PC-9 (cell line): ENCODE measurements around the gene ATP10D. TPM values are rescaled to one million over a fixed set of nuclear protein-coding genes. Genes with fewer than 3 reads are reported as not detected.

ENCODE experiments used
- BruUV-seq: library from RNA; stranded (reverse); fragments of 400-500 nt; replicated peaks from 2 replicates; lab custom pipeline; 2021; lab: Mats Ljungman, UMichigan
- CTCF ChIA-PET: fragments of 300-600 bp; sonication (Branson Sonifier 250); formaldehyde crosslinking; loops from one replicate; lab custom pipeline; 2022; ENCODE audit warnings: antibody characterized with exemption; lab: Charles Lee
- POLR2A ChIA-PET: fragments of 300-600 bp; sonication (Branson Sonifier 250); formaldehyde crosslinking; loops from one replicate; lab custom pipeline; 2022; ENCODE audit warnings: antibody characterized with exemption; ENCODE audit not compliant: unreplicated experiment; lab: Charles Lee
- DNase-seq, 2 experiments: peaks; one replicate each; pipeline versions ENCODE4 v3.0.0 to v3.0.0-alpha.2; 2015 to 2022; ENCODE audit warnings: mixed read lengths in 1 of 2
- H2AFZ ChIP-seq: fragments of 200-600 bp; sonication (generic); 2 replicates; pipeline ENCODE4 v1.8.1; 2017; ENCODE audit warnings: antibody characterized with exemption
- H3F3A ChIP-seq: fragments of 200-600 bp; sonication (generic); 2 replicates; pipeline ENCODE4 v1.8.1; 2017; ENCODE audit warnings: antibody characterized with exemption, mild to moderate bottlenecking, low read depth; ENCODE audit not compliant: insufficient read depth
- H3K27ac ChIP-seq: fragments of 200-600 bp; sonication (generic); 2 replicates; pipeline ENCODE4 v1.6.1; 2016; ENCODE audit warnings: mixed run types
- H3K27me3 ChIP-seq: fragments of 200-600 bp; sonication (generic); 2 replicates; pipeline ENCODE4 v1.6.1; 2016; ENCODE audit warnings: low read depth, mixed run types; ENCODE audit not compliant: insufficient read depth
- H3K36me3 ChIP-seq: fragments of 200-600 bp; sonication (generic); 2 replicates; pipeline ENCODE4 v1.6.1; 2016; ENCODE audit warnings: low read depth, mixed run types
- H3K4me1 ChIP-seq: fragments of 200-600 bp; sonication (generic); replicated peaks from 2 replicates; pipeline ENCODE4 v1.6.1; 2016; ENCODE audit warnings: mixed run types; ENCODE audit not compliant: insufficient read depth
- H3K4me2 ChIP-seq: fragments of 200-600 bp; sonication (generic); 2 replicates; pipeline ENCODE4 v1.6.1; 2017; ENCODE audit warnings: mixed run types
- H3K4me3 ChIP-seq: fragments of 200-600 bp; sonication (generic); 2 replicates; pipeline ENCODE4 v1.6.1; 2016; ENCODE audit warnings: mixed run types
- H3K79me2 ChIP-seq: fragments of 200-600 bp; sonication (generic); 2 replicates; pipeline ENCODE4 v1.6.1; 2017; ENCODE audit warnings: low read depth, mixed run types
- H3K9me2 ChIP-seq: fragments of 200-600 bp; sonication (generic); 2 replicates; pipeline ENCODE4 v1.8.1; 2017; ENCODE audit warnings: mild to moderate bottlenecking; ENCODE audit not compliant: insufficient read depth
- H3K9me3 ChIP-seq: fragments of 200-600 bp; sonication (generic); 2 replicates; pipeline ENCODE4 v1.8.1; 2016; ENCODE audit warnings: low read depth; ENCODE audit not compliant: insufficient read depth
- H4K20me1 ChIP-seq: fragments of 200-600 bp; sonication (generic); 2 replicates; pipeline ENCODE4 v1.8.1; 2017; ENCODE audit not compliant: insufficient read depth
- CTCF ChIP-seq: fragments of 200-600 bp; sonication (generic); conservative IDR thresholded peaks from 2 replicates; pipeline ENCODE4 v1.6.1; 2017; ENCODE audit warnings: mixed run types, antibody characterized with exemption, mild to moderate bottlenecking, moderate library complexity
- EZH2 ChIP-seq: fragments of 200-600 bp; sonication (generic); IDR thresholded peaks from 2 replicates; pipeline ENCODE4 v1.8.0; 2017; ENCODE audit warnings: antibody characterized with exemption, low read depth
- intact Hi-C: fragments of 100-400 bp; cut with micrococcal nuclease; formaldehyde crosslinking; loops from one replicate; pipeline ENCODE4 v1.10.0; 2022; ENCODE audit not compliant: unreplicated experiment
- total RNA-seq: library from RNA; stranded (reverse); gene quantifications from 2 replicates; pipeline ENCODE4 v1.2.3, GENCODE V29; 2021

The ATP10D gene
- total RNA-seq, 1 experiment from 2014 or later = 35.2 TPM

GRCh38 chr4:47465004-47465403, 20.1 kb upstream of the ATP10D start:
- no TSS peak for BruUV-seq
- peak in 1 of 2 experiments; percentile 59 for DNase-seq
- Histone ChIP-seq H4K20me1 (no peaks in the 10 kb centered on the region), H3K36me3 (no peaks in the 10 kb centered on the region), H3K27ac (no peak overlapping the region), H2AFZ (no peak overlapping the region), H3F3A (peaks cover 11% of the 10 kb centered on the region; the same call in 1 of the 2 replicates), H3K4me3 (no peak overlapping the region), H3K27me3 (no peaks in the 10 kb centered on the region), H3K4me1 (peaks cover 23% of the 10 kb centered on the region), H3K9me2 (no peaks in the 10 kb centered on the region), H3K79me2 (no peaks in the 10 kb centered on the region; the same call in none of the 2 replicates), H3K9me3 (no peaks in the 10 kb centered on the region), H3K4me2 (no peak overlapping the region)
- ChIA-PET CTCF (interaction anchor here (0.6 kb wide), 1 partner anchor 99 kb away, joined by 3 read pairs; no protein-coding TSS in a partner anchor), POLR2A (no interaction called here)
- TF ChIP-seq EZH2 = no peak
- TF ChIP-seq CTCF = no peak
- intact Hi-C loops = no loop called here

DNA sequence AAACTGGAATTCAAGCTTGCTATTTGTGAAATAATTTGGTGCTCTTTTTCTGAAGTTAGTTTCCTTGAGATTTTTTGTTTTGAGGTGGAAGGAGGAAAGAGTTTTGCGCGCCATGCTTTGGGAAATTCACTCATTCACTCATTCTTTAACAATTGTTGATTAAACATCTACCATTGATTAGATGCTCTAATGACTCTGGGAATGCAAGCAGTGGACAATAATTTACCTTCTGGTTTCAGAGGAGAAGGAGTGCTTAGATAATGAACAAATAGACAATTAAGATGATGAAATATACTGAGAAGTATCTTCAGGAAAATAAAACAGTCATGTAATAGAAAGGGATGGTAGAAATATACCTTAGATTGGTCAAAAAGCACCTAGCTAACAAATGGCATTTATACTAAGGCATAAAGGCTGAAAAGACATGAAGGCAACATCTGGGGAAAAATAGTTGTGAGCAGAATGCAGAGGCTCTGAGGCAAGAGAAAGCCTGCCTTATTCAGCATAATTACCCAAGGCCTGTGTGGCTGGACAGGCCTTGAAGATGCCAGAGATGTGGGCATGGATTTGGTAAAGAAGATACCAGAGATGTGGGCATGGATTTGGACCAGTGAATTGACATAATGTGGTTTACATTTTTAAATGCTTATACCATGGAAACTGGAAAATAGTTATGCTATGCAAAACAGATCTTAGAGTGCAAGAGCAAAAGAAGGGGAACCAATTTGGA, 18.9 kb upstream of the ATP10D start:
- no peak for TF ChIP-seq EZH2
- Histone ChIP-seq H4K20me1 (no peaks in the 10 kb centered on the region), H3K4me2 (no peak overlapping the region), H3K9me3 (no peaks in the 10 kb centered on the region), H3K27ac (no peak overlapping the region), H3F3A (peaks cover 11% of the 10 kb centered on the region; the same call in 1 of the 2 replicates), H2AFZ (no peak overlapping the region), H3K27me3 (no peaks in the 10 kb centered on the region), H3K4me1 (peaks cover 29% of the 10 kb centered on the region), H3K79me2 (no peaks in the 10 kb centered on the region; the same call in none of the 2 replicates), H3K4me3 (no peak overlapping the region), H3K36me3 (no peaks in the 10 kb centered on the region), H3K9me2 (no peaks in the 10 kb centered on the region)
- POLR2A ChIA-PET = interaction anchor here (0.6 kb wide), 1 partner anchor 15 kb away, joined by 4 read pairs; no protein-coding TSS in a partner anchor
- no peak for DNase-seq
- CTCF ChIA-PET = no interaction called here
- intact Hi-C loops = no loop called here
- BruUV-seq = no TSS peak

GRCh38 chr4:47468706-47469365, 16.2 kb upstream of the ATP10D start:
- ChIA-PET POLR2A (interaction anchor here (0.6 kb wide), 1 partner anchor 40 kb away, joined by 4 read pairs; no protein-coding TSS in a partner anchor), CTCF (no interaction called here)
- no peak overlapping the region for H2AFZ ChIP-seq

More at GRCh38 chr4:47468706-47469365, 16.2 kb upstream of the ATP10D start:
- no peak for TF ChIP-seq CTCF
- TF ChIP-seq EZH2 = no peak
- Histone ChIP-seq H3F3A (peaks cover 4% of the 10 kb centered on the region; the same call in 1 of the 2 replicates), H4K20me1 (no peaks in the 10 kb centered on the region), H3K9me3 (no peaks in the 10 kb centered on the region), H3K4me3 (no peak overlapping the region), H3K4me2 (no peak overlapping the region), H3K9me2 (no peaks in the 10 kb centered on the region), H3K36me3 (no peaks in the 10 kb centered on the region), H3K79me2 (no peaks in the 10 kb centered on the region), H3K27ac (no peak overlapping the region), H3K27me3 (no peaks in the 10 kb centered on the region), H3K4me1 (peaks cover 17% of the 10 kb centered on the region; the same call in 1 of the 2 replicates)
- intact Hi-C loops = no loop called here
- no TSS peak for BruUV-seq
- no peak for DNase-seq
